DOHH2 (cell line): Measurements from ENCODE around the gene LPGAT1.

Experiments
- H3F3A ChIP-seq: fragments of 200-600 bp; sonication (generic), shearing (Covaris generic); 2 replicates; pipeline ENCODE4 v1.6.0; 2016; ENCODE audit warnings: antibody characterized with exemption, mild to moderate bottlenecking; ENCODE audit not compliant: control insufficient read depth, insufficient read depth
- H3K27ac ChIP-seq: fragments of 200-600 bp; sonication (generic); 2 replicates; pipeline ENCODE4 v1.5.1; 2014; ENCODE audit warnings: low read depth, mild to moderate bottlenecking, low read length, moderate library complexity
- H3K27me3 ChIP-seq: fragments of 200-600 bp; sonication (generic); 2 replicates; pipeline ENCODE4 v1.6.1; 2014; ENCODE audit warnings: mild to moderate bottlenecking, low read length, mixed read lengths; ENCODE audit not compliant: control insufficient read depth
- H3K36me3 ChIP-seq: fragments of 200-600 bp; sonication (generic); 2 replicates; pipeline ENCODE4 v1.6.1; 2014; ENCODE audit warnings: mild to moderate bottlenecking, low read length, moderate library complexity, mixed read lengths; ENCODE audit not compliant: control insufficient read depth
- H3K4me1 ChIP-seq: fragments of 200-600 bp; sonication (generic); 2 replicates; pipeline ENCODE4 v1.6.1; 2014; ENCODE audit warnings: mild to moderate bottlenecking, low read length, mixed read lengths; ENCODE audit not compliant: control insufficient read depth
- H3K4me2 ChIP-seq: fragments of 200-600 bp; sonication (generic); 2 replicates; pipeline ENCODE4 v1.6.0; 2014; ENCODE audit warnings: mild to moderate bottlenecking, low read length, moderate library complexity
- H3K4me3 ChIP-seq: fragments of 200-600 bp; sonication (generic); 2 replicates; pipeline ENCODE4 v1.5.1; 2014; ENCODE audit warnings: mild to moderate bottlenecking, low read length, mixed read lengths
- H3K79me2 ChIP-seq: fragments of 200-600 bp; sonication (generic); 2 replicates; pipeline ENCODE4 v1.6.1; 2014; ENCODE audit warnings: mild to moderate bottlenecking, low read length, mixed read lengths; ENCODE audit not compliant: control insufficient read depth
- H3K9me2 ChIP-seq: fragments of 200-600 bp; sonication (generic); replicated peaks from 2 replicates; pipeline ENCODE4 v1.6.1; 2014; ENCODE audit warnings: mild to moderate bottlenecking, low read length, mixed read lengths; ENCODE audit not compliant: control insufficient read depth
- H3K9me3 ChIP-seq: fragments of 200-600 bp; sonication (generic); 2 replicates; pipeline ENCODE4 v1.6.1; 2014; ENCODE audit warnings: antibody characterized with exemption, low read length, mixed read lengths; ENCODE audit not compliant: control insufficient read depth, insufficient read depth
- H4K20me1 ChIP-seq: fragments of 200-600 bp; sonication (generic); 2 replicates; pipeline ENCODE4 v1.6.0; 2014; ENCODE audit warnings: low read depth, mild to moderate bottlenecking, antibody characterized with exemption, low read length, moderate library complexity; ENCODE audit not compliant: control insufficient read depth, insufficient read depth
- EZH2phosphoT487 ChIP-seq: fragments of 200-600 bp; sonication (generic); IDR thresholded peaks from 2 replicates; pipeline ENCODE4 v1.6.1; 2017; ENCODE audit warnings: borderline replicate concordance, mild to moderate bottlenecking, antibody characterized with exemption, low read length, moderate library complexity, mixed read lengths
- TF ChIP-seq, protein P1 (sequence below): fragments of 200-600 bp; sonication (generic); IDR thresholded peaks from one replicate; pipeline ENCODE4 v1.5.1; 2014; ENCODE audit warnings: antibody characterized with exemption, mild to moderate bottlenecking, low read depth, low read length; ENCODE audit not compliant: poor library complexity, severe bottlenecking

The LPGAT1 gene

DNA sequence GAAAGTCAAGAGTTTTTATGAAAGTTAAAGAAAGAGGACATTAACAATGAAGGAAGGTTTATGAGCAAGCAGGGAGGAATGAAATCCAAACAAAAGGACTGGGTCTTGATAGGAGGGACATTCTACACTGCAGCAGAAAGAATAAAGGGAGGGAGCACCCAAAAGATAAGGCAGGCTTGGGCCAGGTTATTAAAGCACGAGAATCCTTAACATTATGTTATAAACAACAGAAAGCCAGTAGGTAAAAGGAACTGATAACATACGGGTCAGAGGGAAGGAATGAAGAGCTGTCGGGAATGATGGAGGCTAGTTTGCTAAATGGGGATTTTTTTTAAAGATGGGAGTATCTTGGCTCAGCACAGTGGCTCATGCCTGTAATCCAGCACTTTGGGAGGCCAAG is 19.4 kb downstream of the LPGAT1 start:
- peaks cover 9% of the 10 kb centered on the region for H3K36me3 ChIP-seq
- no peaks in the 10 kb centered on the region for H3K9me3 ChIP-seq
- no peaks in the 10 kb centered on the region for H4K20me1 ChIP-seq
- H3K79me2 ChIP-seq = no peaks in the 10 kb centered on the region; the same call in 1 of the 2 replicates
- no peak overlapping the region for H3K27ac ChIP-seq
- TF ChIP-seq EZH2phosphoT487 = no peak
- TF ChIP-seq, protein P1, sequence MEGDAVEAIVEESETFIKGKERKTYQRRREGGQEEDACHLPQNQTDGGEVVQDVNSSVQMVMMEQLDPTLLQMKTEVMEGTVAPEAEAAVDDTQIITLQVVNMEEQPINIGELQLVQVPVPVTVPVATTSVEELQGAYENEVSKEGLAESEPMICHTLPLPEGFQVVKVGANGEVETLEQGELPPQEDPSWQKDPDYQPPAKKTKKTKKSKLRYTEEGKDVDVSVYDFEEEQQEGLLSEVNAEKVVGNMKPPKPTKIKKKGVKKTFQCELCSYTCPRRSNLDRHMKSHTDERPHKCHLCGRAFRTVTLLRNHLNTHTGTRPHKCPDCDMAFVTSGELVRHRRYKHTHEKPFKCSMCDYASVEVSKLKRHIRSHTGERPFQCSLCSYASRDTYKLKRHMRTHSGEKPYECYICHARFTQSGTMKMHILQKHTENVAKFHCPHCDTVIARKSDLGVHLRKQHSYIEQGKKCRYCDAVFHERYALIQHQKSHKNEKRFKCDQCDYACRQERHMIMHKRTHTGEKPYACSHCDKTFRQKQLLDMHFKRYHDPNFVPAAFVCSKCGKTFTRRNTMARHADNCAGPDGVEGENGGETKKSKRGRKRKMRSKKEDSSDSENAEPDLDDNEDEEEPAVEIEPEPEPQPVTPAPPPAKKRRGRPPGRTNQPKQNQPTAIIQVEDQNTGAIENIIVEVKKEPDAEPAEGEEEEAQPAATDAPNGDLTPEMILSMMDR = no peak
- no peaks in the 10 kb centered on the region for H3K4me1 ChIP-seq
- no peaks in the 10 kb centered on the region for H3K27me3 ChIP-seq
- no peaks in the 10 kb centered on the region for H3F3A ChIP-seq
- no peak overlapping the region for H3K4me2 ChIP-seq
- no peaks in the 10 kb centered on the region for H3K9me2 ChIP-seq
- H3K4me3 ChIP-seq = no peak overlapping the region

DNA sequence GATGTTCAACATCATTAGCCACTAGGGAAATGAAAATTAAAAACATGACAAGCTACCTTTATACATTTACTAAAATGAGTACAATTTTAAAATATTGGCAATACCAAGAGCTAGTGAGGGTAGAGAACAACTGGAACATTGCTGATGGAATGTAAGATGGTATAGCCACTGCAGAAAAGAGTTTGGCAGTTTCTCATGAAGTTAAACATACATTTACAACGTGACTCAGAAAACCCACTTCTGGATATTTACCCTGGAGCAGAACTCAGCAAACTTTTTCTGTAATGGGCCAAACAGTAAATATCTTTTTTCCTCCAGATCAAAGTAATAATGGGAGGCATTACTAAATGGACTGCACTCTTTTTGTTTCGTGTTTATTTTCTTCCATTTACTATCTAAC is 22.1 kb downstream of the LPGAT1 start:
- TF ChIP-seq, protein P1 = no peak
- no peak for TF ChIP-seq EZH2phosphoT487
- H3K4me1 ChIP-seq = no peaks in the 10 kb centered on the region
- no peaks in the 10 kb centered on the region for H3K9me2 ChIP-seq
- H3K9me3 ChIP-seq = no peaks in the 10 kb centered on the region
- no peaks in the 10 kb centered on the region for H3K27me3 ChIP-seq
- H3F3A ChIP-seq = no peaks in the 10 kb centered on the region
- H3K4me3 ChIP-seq = no peak overlapping the region
- H3K27ac ChIP-seq = no peak overlapping the region
- H3K36me3 ChIP-seq = peaks cover 9% of the 10 kb centered on the region
- H3K4me2 ChIP-seq = no peak overlapping the region
- H3K79me2 ChIP-seq = no peaks in the 10 kb centered on the region; the same call in 1 of the 2 replicates
- H4K20me1 ChIP-seq = no peaks in the 10 kb centered on the region

DNA sequence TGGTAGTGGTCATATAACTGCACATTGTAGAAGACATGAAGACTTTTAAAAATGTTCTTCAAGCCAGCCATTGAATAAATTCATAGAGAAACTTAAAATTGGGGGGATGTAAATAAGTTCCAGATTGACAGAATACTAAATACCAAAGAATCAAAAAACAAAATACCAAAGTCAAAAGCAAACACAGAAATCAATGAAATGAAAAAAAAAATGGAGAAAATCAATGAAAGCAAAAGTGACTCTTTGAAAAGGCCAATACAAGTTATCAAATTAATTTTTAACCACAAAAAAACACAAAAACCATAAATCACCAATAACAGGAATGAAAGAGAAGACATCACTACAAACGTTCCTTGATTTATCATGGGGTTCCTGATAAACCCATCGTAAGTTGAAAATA is 25.6 kb downstream of the LPGAT1 start:
- no peak overlapping the region for H3K27ac ChIP-seq
- H3K9me3 ChIP-seq = no peaks in the 10 kb centered on the region
- no peak overlapping the region for H3K4me3 ChIP-seq
- no peaks in the 10 kb centered on the region for H3K9me2 ChIP-seq
- H3K36me3 ChIP-seq = peaks cover 7% of the 10 kb centered on the region
- H3K27me3 ChIP-seq = no peaks in the 10 kb centered on the region
- no peaks in the 10 kb centered on the region for H4K20me1 ChIP-seq
- H3F3A ChIP-seq = no peaks in the 10 kb centered on the region
- TF ChIP-seq, protein P1 = no peak
- TF ChIP-seq EZH2phosphoT487 = no peak
- no peak overlapping the region for H3K4me2 ChIP-seq
- no peaks in the 10 kb centered on the region for H3K4me1 ChIP-seq
- H3K79me2 ChIP-seq = no peaks in the 10 kb centered on the region; the same call in 1 of the 2 replicates
